ENCODE data around the gene STARD13. TPM values are rescaled to one million over a fixed set of nuclear protein-coding genes. Genes with fewer than 3 reads are reported as not detected.

STARD13 gene
- total RNA-seq, 1 experiment from 2014 or later, result 2.1 TPM

- Histone ChIP-seq H3K56ac (ENCODE audit: insufficient read length, low read depth, low read length) (no peak overlapping the region), H3K18ac (ENCODE audit: insufficient read length, low read depth, low read length) (no peak overlapping the region), H2BK12ac (ENCODE audit: insufficient read length, low read depth, low read length) (no peak overlapping the region), H3K79me1 (ENCODE audit: insufficient read depth, low read depth, low read length, poor library complexity, severe bottlenecking) (no peaks in the 10 kb centered on the region), H3K9me3 (ENCODE audit: control insufficient read depth, low read depth, low read length) (no peaks in the 10 kb centered on the region), H2AK5ac (ENCODE audit: insufficient read length, low read length) (no peak overlapping the region), H2BK15ac (ENCODE audit: low read depth, low read length) (no peak overlapping the region), H3K4me2 (ENCODE audit: insufficient read depth, insufficient read length, low read length) (no peak overlapping the region), H3K4ac (ENCODE audit: low read depth, low read length) (no peak overlapping the region), H3K79me2 (ENCODE audit: insufficient read depth, low read length) (no peaks in the 10 kb centered on the region), H4K91ac (ENCODE audit: insufficient read length, low read depth, low read length) (no peak overlapping the region), H3K9ac (ENCODE audit: extremely low read depth, insufficient read length, low read length) (no peak overlapping the region), H2AFZ (ENCODE audit: low read length) (no peak overlapping the region), H3K14ac (ENCODE audit: insufficient read depth, low read length) (no peak overlapping the region), H3K27ac (ENCODE audit: insufficient read length, low read depth, low read length) (no peak overlapping the region), H3K4me1 (ENCODE audit: insufficient read depth, low read length) (no peaks in the 10 kb centered on the region), H4K20me1 (ENCODE audit: control insufficient read depth, insufficient read depth, insufficient read length) (no peaks in the 10 kb centered on the region), H2BK5ac (ENCODE audit: insufficient read length, low read length) (no peak overlapping the region), H3T11ph (ENCODE audit: low read length) (no peak overlapping the region), H4K5ac (ENCODE audit: insufficient read length, low read depth, low read length) (no peak overlapping the region), H3K23ac (ENCODE audit: insufficient read length, low read depth, low read length) (no peak overlapping the region), H3K27me3 (ENCODE audit: insufficient read depth, low read length) (no peaks in the 10 kb centered on the region), H2BK120ac (ENCODE audit: low read depth, low read length, poor library complexity, severe bottlenecking) (no peak overlapping the region), H3K23me2 (ENCODE audit: insufficient read length, low read depth, low read length, poor library complexity, severe bottlenecking) (no peaks in the 10 kb centered on the region), H2BK20ac (ENCODE audit: low read depth, low read length, poor library complexity, severe bottlenecking) (no peak overlapping the region), H4K8ac (replicated peaks; ENCODE audit: insufficient read length, low read depth, low read length) (no peak overlapping the region)
- no peaks in the 10 kb centered on the region for H3K27me3 Mint-ChIP-seq (ENCODE audit: low read depth)
- no peaks in the 10 kb centered on the region for H3K36me3 Mint-ChIP-seq (ENCODE audit: insufficient read depth in 1 of 3, low read depth in 3 of 3)
- no peak overlapping the region for H3K4me3 Mint-ChIP-seq
- DNase-seq, result no peak
- no peak overlapping the region for H3K27ac Mint-ChIP-seq
- TF ChIP-seq CTCF (conservative IDR thresholded peaks at IDR 0.05), result no peak
- H3K9me3 Mint-ChIP-seq, result peaks cover 0 to 2% of the 10 kb centered on the region in 2 experiments; a peak in 2 of 5 replicates
- 100% methylated on average over 4 of the region's 7 CpGs for WGBS (ENCODE audit: extremely low coverage, insufficient read length, low lambda C conversion rate)
- H3K4me1 Mint-ChIP-seq, result no peaks in the 10 kb centered on the region
Measured at GRCh38 chr13:33144358-33144784, 141.2 kb downstream of the STARD13 start.

All from H9 (cell line).